GM10266 (cell line): Measurements from ENCODE around the gene PDIA3.

Experiments used
- DNase-seq: peaks from one replicate; pipeline ENCODE4 v3.0.0; 2012; ENCODE audit errors: extremely low spot score
- CTCF ChIP-seq: IDR thresholded peaks from 2 replicates; pipeline ENCODE4 v1.5.1; 2012; ENCODE audit warnings: mild to moderate bottlenecking, low read depth; ENCODE audit not compliant: control insufficient read depth, insufficient read depth; ENCODE audit errors: missing control alignments

Gene PDIA3

GRCh38 chr15:43772624-43773023 lies 26.4 kb downstream of the PDIA3 start:
- no peak for TF ChIP-seq CTCF
- DNase-seq: no peak

GRCh38 chr15:43774062-43774461 lies 27.8 kb downstream of the PDIA3 start:
- no peak for TF ChIP-seq CTCF
- no peak for DNase-seq

- TF ChIP-seq CTCF: no peak
- DNase-seq: no peak
These were observed 29.2 kb downstream of the PDIA3 start for GRCh38 chr15:43775411-43775965.

- peak; percentile 76 for DNase-seq
- no peak for TF ChIP-seq CTCF
These were observed 30.0 kb downstream of the PDIA3 start for GRCh38 chr15:43776101-43776717.

- peak; percentile 55 for DNase-seq
- peak; percentile 5 for TF ChIP-seq CTCF
These were observed 30.6 kb downstream of the PDIA3 start, which contains the start of gene ELL3 for GRCh38 chr15:43776718-43777266. ELL3 (minus strand) TSS chr15:43776966; CDS start chr15:43776901, 65 bp downstream.

GRCh38 chr15:43777267-43777914 lies 31.2 kb downstream of the PDIA3 start:
- DNase-seq: peak; percentile 72
- TF ChIP-seq CTCF: peak; percentile 76

- DNase-seq: no peak
- TF ChIP-seq CTCF: no peak
These were observed 32.8 kb downstream of the PDIA3 start for GRCh38 chr15:43779016-43779415.
